Measurements from ENCODE around the gene POPDC3.

GRCh38 chr6:105122717-105123116 lies 57.1 kb downstream of the POPDC3 start:
- no peak for TF ChIP-seq CTCF (IDR thresholded peaks at IDR 0.05)
- TF ChIP-seq EP300 (IDR thresholded peaks at IDR 0.05; ENCODE audit: low read depth), result no peak
- no peak for TF ChIP-seq POLR2AphosphoS5 (IDR thresholded peaks at IDR 0.05)
- no peak for TF ChIP-seq POLR2A (IDR thresholded peaks at IDR 0.05)

All from transverse colon (tissue), 4 donors.